H1 (cell line): ENCODE measurements around the gene CNIH4. TPM values are rescaled to one million over a fixed set of nuclear protein-coding genes. Genes with fewer than 3 reads are reported as not detected.

Experiments
- CTCF ChIA-PET: fragments of 300-600 bp; sonication (Branson Sonifier 250); formaldehyde crosslinking; loops from one replicate; lab custom pipeline; 2021; ENCODE audit not compliant: partially characterized antibody; lab: Charles Lee
- POLR2A ChIA-PET: fragments of 300-600 bp; sonication (Branson Sonifier 250); formaldehyde crosslinking; loops from one replicate; lab custom pipeline; 2021; ENCODE audit warnings: inconsistent platforms; ENCODE audit not compliant: partially characterized antibody; lab: Charles Lee
- DNase-seq, 2 experiments: peaks; one replicate each; pipeline versions ENCODE4 v3.0.0 to v3.0.0-alpha.2; 2010 to 2022; ENCODE audit warnings: low spot score in 2 of 2, low read depth in 1 of 2, mixed read lengths in 1 of 2
- FAIRE-seq: peaks from 2 replicates; lab custom pipeline; 2011; peaks lifted over from hg19 to GRCh38; lab: Jason Lieb, UNC
- H2AFZ ChIP-seq: 2 replicates; pipeline ENCODE4 v1.8.1; 2012; ENCODE audit warnings: low read length, inconsistent platforms
- H2AK5ac ChIP-seq: 2 replicates; pipeline ENCODE4 v1.6.1; 2013; ENCODE audit warnings: low read depth, low read length
- H2BK120ac ChIP-seq: replicated peaks from 2 replicates; pipeline ENCODE3; 2013; ENCODE audit warnings: low read depth, low read length, inconsistent platforms
- H2BK12ac ChIP-seq: 2 replicates; pipeline ENCODE4 v1.6.1; 2013; ENCODE audit warnings: low read depth, low read length
- H2BK15ac ChIP-seq: 2 replicates; pipeline ENCODE4 v1.6.1; 2013; ENCODE audit warnings: low read length
- H2BK20ac ChIP-seq: 2 replicates; pipeline ENCODE4 v1.6.1; 2013; ENCODE audit warnings: low read length
- H2BK5ac ChIP-seq: 2 replicates; pipeline ENCODE4 v1.6.1; 2013; ENCODE audit warnings: low read depth, low read length
- H3K14ac ChIP-seq: 2 replicates; pipeline ENCODE4 v1.6.1; 2013; ENCODE audit warnings: inconsistent platforms; ENCODE audit not compliant: insufficient read length
- H3K18ac ChIP-seq: 2 replicates; pipeline ENCODE4 v1.6.1; 2013; ENCODE audit warnings: low read length; ENCODE audit errors: extremely low read depth
- H3K23ac ChIP-seq: 2 replicates; pipeline ENCODE4 v1.6.1; 2013; ENCODE audit warnings: inconsistent platforms; ENCODE audit not compliant: insufficient read length
- H3K23me2 ChIP-seq: 2 replicates; pipeline ENCODE4 v1.6.1; 2013; ENCODE audit warnings: low read depth, low read length
- H3K27ac ChIP-seq: 2 replicates; pipeline ENCODE4 v1.6.1; 2011; ENCODE audit warnings: low read depth, low read length, inconsistent platforms
- H3K27me3 ChIP-seq, 4 experiments: replicated peaks in 1 of 4; 1 replicate in 1 of 4; 2 replicates in 3 of 4; pipeline versions ENCODE4 v1.6.1 to v1.8.1; 2011 to 2013; ENCODE audit warnings: low read length in 3 of 4, mild to moderate bottlenecking in 3 of 4, inconsistent platforms in 2 of 4, mixed read lengths in 2 of 4, moderate library complexity in 1 of 4; ENCODE audit not compliant: control insufficient read depth in 3 of 4, insufficient read depth in 3 of 4; ENCODE audit errors: extremely low read depth in 1 of 4
- H3K36me3 ChIP-seq, 4 experiments: 2 replicates each; pipeline versions ENCODE4 v1.6.1 to v1.8.1; 2011 to 2013; ENCODE audit warnings: mild to moderate bottlenecking in 4 of 4, low read length in 3 of 4, moderate library complexity in 2 of 4, control low read depth in 1 of 4, inconsistent platforms in 1 of 4; ENCODE audit not compliant: insufficient read depth in 4 of 4, control insufficient read depth in 2 of 4
- H3K4ac ChIP-seq: replicated peaks from 2 replicates; pipeline ENCODE3; 2013; ENCODE audit warnings: low read length, low read depth, mixed read lengths, inconsistent platforms; ENCODE audit not compliant: insufficient read length
- H3K4me1 ChIP-seq, 4 experiments: replicated peaks in 1 of 4; 1 replicate in 1 of 4; 2 replicates in 3 of 4; pipeline versions ENCODE4 v1.6.1 to v1.8.1; 2011 to 2013; ENCODE audit warnings: low read length in 3 of 4, inconsistent platforms in 2 of 4, mixed read lengths in 1 of 4; ENCODE audit not compliant: insufficient read depth in 4 of 4, control insufficient read depth in 3 of 4
- H3K4me2 ChIP-seq, 2 experiments: 2 replicates each; pipeline versions ENCODE4 v1.6.1 to v1.8.1; 2011 to 2013; ENCODE audit warnings: low read depth in 2 of 2, low read length in 2 of 2, control low read depth in 1 of 2, inconsistent platforms in 1 of 2, mild to moderate bottlenecking in 1 of 2; ENCODE audit not compliant: insufficient read depth in 1 of 2
- H3K4me3 ChIP-seq, 4 experiments: fragments of 200-600, 300-600 bp in 1 of 4; sonication (generic), shearing (Covaris generic), sonication (Bioruptor Twin) in 1 of 4; 2 replicates each; pipeline versions ENCODE4 v1.5.1 to v1.8.1; 2011 to 2016; ENCODE audit warnings: low read length in 4 of 4, low read depth in 3 of 4, control low read depth in 2 of 4, inconsistent platforms in 2 of 4, mild to moderate bottlenecking in 2 of 4, mixed read lengths in 1 of 4, moderate library complexity in 1 of 4; ENCODE audit not compliant: insufficient read depth in 2 of 4; ENCODE audit errors: extremely low read depth in 1 of 4
- H3K56ac ChIP-seq: replicated peaks from 2 replicates; pipeline ENCODE3; 2013; ENCODE audit warnings: low read depth, mild to moderate bottlenecking, mixed read lengths, low read length, inconsistent platforms; ENCODE audit not compliant: insufficient read length
- H3K79me1 ChIP-seq: 2 replicates; pipeline ENCODE4 v1.6.1; 2013; ENCODE audit warnings: low read depth, low read length, control low read depth
- H3K79me2 ChIP-seq, 2 experiments: 2 replicates each; pipeline versions ENCODE4 v1.6.1 to v1.8.1; 2012 to 2013; ENCODE audit warnings: low read length in 2 of 2, mild to moderate bottlenecking in 2 of 2, inconsistent platforms in 1 of 2; ENCODE audit not compliant: insufficient read depth in 2 of 2, control insufficient read depth in 1 of 2
- H3K9ac ChIP-seq, 4 experiments: replicated peaks in 1 of 4; 1 replicate in 1 of 4; 2 replicates in 3 of 4; pipeline versions ENCODE4 v1.6.1 to v1.8.1; 2011 to 2013; ENCODE audit warnings: low read depth in 3 of 4, low read length in 3 of 4, control low read depth in 2 of 4, mild to moderate bottlenecking in 2 of 4, moderate library complexity in 2 of 4, inconsistent platforms in 1 of 4; ENCODE audit errors: extremely low read depth in 1 of 4
- H3K9me3 ChIP-seq, 2 experiments: 2 replicates each; pipeline versions ENCODE4 v1.6.1 to v1.8.1; 2012 to 2013; ENCODE audit warnings: mild to moderate bottlenecking in 2 of 2, moderate library complexity in 2 of 2, control low read depth in 1 of 2, inconsistent platforms in 1 of 2, low read depth in 1 of 2, low read length in 1 of 2, mixed read lengths in 1 of 2; ENCODE audit not compliant: insufficient read depth in 2 of 2
- H4K20me1 ChIP-seq, 2 experiments: replicated peaks in 1 of 2; 2 replicates each; pipeline versions ENCODE3 to v1.8.1; 2011 to 2013; ENCODE audit warnings: inconsistent platforms in 2 of 2, low read length in 2 of 2, mild to moderate bottlenecking in 1 of 2; ENCODE audit not compliant: insufficient read depth in 2 of 2, control insufficient read depth in 1 of 2
- H4K5ac ChIP-seq: 2 replicates; pipeline ENCODE4 v1.6.1; 2013; ENCODE audit warnings: low read length, low read depth, mixed read lengths, inconsistent platforms; ENCODE audit not compliant: insufficient read length
- H4K8ac ChIP-seq: 2 replicates; pipeline ENCODE4 v1.8.0; 2013; ENCODE audit warnings: mild to moderate bottlenecking, moderate library complexity, low read length, inconsistent platforms; ENCODE audit not compliant: insufficient read depth; ENCODE audit errors: extremely low read depth
- H4K91ac ChIP-seq: replicated peaks from 2 replicates; pipeline ENCODE3; 2013; ENCODE audit warnings: low read length, mixed read lengths, inconsistent platforms; ENCODE audit not compliant: insufficient read length
- CHD1 ChIP-seq: IDR thresholded peaks from 2 replicates; pipeline ENCODE4 v1.6.1; 2012; ENCODE audit warnings: low read depth, low read length, improper control_type of control experiment
- CREB1 ChIP-seq: IDR thresholded peaks from 2 replicates; pipeline ENCODE4 v1.6.1; 2012; ENCODE audit warnings: inconsistent platforms
- EGR1 ChIP-seq: IDR thresholded peaks from 2 replicates; pipeline ENCODE4 v1.6.1; 2011; ENCODE audit warnings: low read depth, low read length, borderline replicate concordance
- PHF8 ChIP-seq: fragments of 200-600 bp; sonication (generic); conservative IDR thresholded peaks from 2 replicates; pipeline ENCODE4 v1.7.1; 2012; ENCODE audit warnings: low read depth, mild to moderate bottlenecking, inconsistent platforms, low read length, moderate library complexity
- POU5F1 ChIP-seq: IDR thresholded peaks from 2 replicates; pipeline ENCODE4 v1.6.1; 2011; ENCODE audit warnings: low read depth, mild to moderate bottlenecking, low read length, moderate library complexity
- RFX5 ChIP-seq: IDR thresholded peaks from 2 replicates; pipeline ENCODE4 v1.6.1; 2011; ENCODE audit warnings: low read depth, low read length, improper control_type of control experiment, borderline replicate concordance
- RXRA ChIP-seq: IDR thresholded peaks from 2 replicates; pipeline ENCODE4 v1.6.1; 2011; ENCODE audit warnings: low read depth, mild to moderate bottlenecking, low read length, moderate library complexity; ENCODE audit not compliant: insufficient read depth
- SAP30 ChIP-seq: fragments of 300-600 bp; sonication (generic); IDR thresholded peaks from 2 replicates; pipeline ENCODE4 v1.7.1; 2012; ENCODE audit warnings: low read length, moderate library complexity, mild to moderate bottlenecking, inconsistent platforms; ENCODE audit not compliant: insufficient read depth, insufficient replicate concordance
- SP1 ChIP-seq: IDR thresholded peaks from 2 replicates; pipeline ENCODE4 v1.6.1; 2011; ENCODE audit warnings: low read depth, low read length
- SUZ12 ChIP-seq: fragments of 200-600 bp; sonication (generic); IDR thresholded peaks from 2 replicates; pipeline ENCODE4 v1.6.1; 2012; ENCODE audit warnings: mild to moderate bottlenecking, inconsistent platforms, low read length, moderate library complexity, mixed read lengths
- TCF12 ChIP-seq: IDR thresholded peaks from 2 replicates; pipeline ENCODE4 v1.6.1; 2011; ENCODE audit warnings: low read depth, mild to moderate bottlenecking, low read length
- WGBS, 2 experiments: shearing (Covaris generic) in 1 of 2; methylation state at CpG; one replicate each; pipeline versions ENCODE4 v1.1.6 to v1.1.7; 2013 to 2015; ENCODE audit warnings: low lambda C conversion rate in 2 of 2, mixed read lengths in 2 of 2, inconsistent platforms in 1 of 2, low coverage in 1 of 2, missing lambda C conversion rate in 1 of 2; ENCODE audit not compliant: insufficient replicate concordance in 2 of 2, insufficient coverage in 1 of 2, insufficient read length in 1 of 2; ENCODE audit errors: extremely low coverage in 1 of 2, missing lambda C conversion rate in 1 of 2; 5-methylcytosine and 5-hydroxymethylcytosine counted together
- polyA plus RNA-seq, 7 experiments: library from polyadenylated mRNA; depleted of rRNA in 3 of 7; stranded (reverse) in 5 of 7; unstranded in 2 of 7; fragments of >200 nt in 5 of 7; fragments of 200-250 nt in 2 of 7; gene quantifications; 1 replicate in 5 of 7; 2 replicates in 1 of 7; 4 replicates in 1 of 7; pipeline versions ENCODE4 v1.2.1 to v1.2.3, GENCODE V29; 2011 to 2013; ENCODE audit warnings: missing spikeins in 2 of 7, mixed read lengths in 2 of 7
- total RNA-seq: library from RNA; stranded (reverse); fragmentation: NEBNext Ultra II Directional; extraction: Animal tissue kit (Norgen Biotek cat#: 25700); gene quantifications from 2 replicates; pipeline ENCODE4 v1.2.1, GENCODE V29; 2021
- TF ChIP-seq, protein P1 (sequence below): IDR thresholded peaks from 2 replicates; pipeline ENCODE4 v1.6.1; 2011; ENCODE audit warnings: low read depth, mild to moderate bottlenecking, low read length; ENCODE audit not compliant: insufficient read depth

CNIH4 gene
- total and polyA plus RNA-seq, 2 of the 8 experiments (the other 6 are each of a cell fraction or from before 2014, with no cell fraction given): 76.2 to 151 TPM

DNA sequence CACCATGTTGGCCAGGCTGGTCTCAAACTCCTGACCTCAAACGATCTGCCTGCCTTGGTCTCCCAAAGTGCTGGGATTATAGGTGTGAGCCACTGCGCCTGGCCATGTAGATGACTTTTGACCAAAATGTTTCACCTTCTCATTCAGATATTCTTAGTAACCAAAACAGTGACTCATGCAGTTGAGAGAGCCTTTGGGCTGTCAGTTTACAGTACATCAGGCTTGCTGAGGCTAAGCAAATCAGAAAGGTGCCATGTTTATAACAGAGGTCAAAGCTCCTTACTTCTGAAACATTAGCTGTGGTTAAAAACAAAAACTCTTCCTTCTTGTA, 21.0 kb downstream of the CNIH4 start:
- POLR2A ChIA-PET: interaction anchor here (1.1 to 2.7 kb wide), 4 partner anchors 10 to 54 kb away, joined by 3 to 8 read pairs (median 4); partner anchors contain the start of gene CNIH4
- no peaks in the 10 kb centered on the region for H4K20me1 ChIP-seq
- no peak overlapping the region for H3K27ac ChIP-seq
- H4K91ac ChIP-seq: no peak overlapping the region
- H2BK12ac ChIP-seq: no peak overlapping the region
- H3K18ac ChIP-seq: no peak overlapping the region
- H3K4me2 ChIP-seq: no peak overlapping the region
- no peaks in the 10 kb centered on the region for H3K27me3 ChIP-seq
- no peak overlapping the region for H3K4ac ChIP-seq
- H2AFZ ChIP-seq: no peak overlapping the region
- no peak overlapping the region for H3K56ac ChIP-seq
- no peak for FAIRE-seq
- no peaks in the 10 kb centered on the region for H3K79me1 ChIP-seq
- no peaks in the 10 kb centered on the region for H3K9me3 ChIP-seq
- 0 out of 4 replicates have a peak, but pooled peaks cover 0 to 4% of the 10 kb centered on the region in 2 experiments for H3K79me2 ChIP-seq
- 85% methylated on average over 2 of the region's 2 CpGs; no CpG with 5 or more reads in 1 of the 2 experiments for WGBS, 2 experiments
- H3K9ac ChIP-seq: no peak overlapping the region
- no peaks in the 10 kb centered on the region for H3K23me2 ChIP-seq
- H3K14ac ChIP-seq: no peak overlapping the region
- no peak overlapping the region for H2BK120ac ChIP-seq
- H3K4me1 ChIP-seq: no peaks in the 10 kb centered on the region
- H2AK5ac ChIP-seq: no peak overlapping the region
- CTCF ChIA-PET: interaction anchor here (1.0 to 1.3 kb wide), 3 partner anchors 11 to 79 kb away, joined by 4 read pairs; no protein-coding TSS in a partner anchor
- H3K4me3 ChIP-seq: no peak overlapping the region
- no peak for DNase-seq
- no peak overlapping the region for H4K5ac ChIP-seq
- no peak overlapping the region for H2BK15ac ChIP-seq
- no peak overlapping the region for H4K8ac ChIP-seq
- peaks cover 13 to 67% (median 37%) of the 10 kb centered on the region in 4 experiments for H3K36me3 ChIP-seq
- H2BK20ac ChIP-seq: no peak overlapping the region
- H2BK5ac ChIP-seq: no peak overlapping the region
- no peak overlapping the region for H3K23ac ChIP-seq
- TF ChIP-seq POU5F1 (no peak), CREB1 (no peak), TCF12 (no peak), RXRA (no peak), EGR1 (no peak), CHD1 (no peak), SUZ12 (no peak), SP1 (no peak), PHF8 (no peak), RFX5 (no peak), SAP30 (no peak)
- TF ChIP-seq, protein P1, sequence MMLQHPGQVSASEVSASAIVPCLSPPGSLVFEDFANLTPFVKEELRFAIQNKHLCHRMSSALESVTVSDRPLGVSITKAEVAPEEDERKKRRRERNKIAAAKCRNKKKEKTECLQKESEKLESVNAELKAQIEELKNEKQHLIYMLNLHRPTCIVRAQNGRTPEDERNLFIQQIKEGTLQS: no peak
